TTC549 (cell line): ENCODE measurements around the gene PDE11A.
"Not testable (repeated sequence)": the region's sequence is repeated elsewhere in the genome, so short reads cannot be mapped to it uniquely, and the experiment has no call there.

Experiments used
- FAIRE-seq: peaks from 2 replicates; lab custom pipeline; 2012; peaks lifted over from hg19 to GRCh38; lab: Jason Lieb, UNC

PDE11A gene

GRCh38 chr2:178074123-178075005 lies 1.8 kb upstream of the PDE11A start:
- FAIRE-seq, result no peak

GRCh38 chr2:178072000-178072382 lies 586 bp downstream of the PDE11A start:
- FAIRE-seq, result no peak

- FAIRE-seq, result no peak
Measured at GRCh38 chr2:178070824-178071223, 1.8 kb downstream of the PDE11A start.

- no peak for FAIRE-seq
Measured at GRCh38 chr2:178069551-178069950, 3.0 kb downstream of the PDE11A start.

GRCh38 chr2:178068823-178069454 lies 3.6 kb downstream of the PDE11A start:
- FAIRE-seq, result no peak

GRCh38 chr2:178066890-178067669 lies 5.5 kb downstream of the PDE11A start:
- FAIRE-seq, result no peak

GRCh38 chr2:178066324-178066723 lies 6.3 kb downstream of the PDE11A start:
- FAIRE-seq, result no peak

GRCh38 chr2:178059681-178060080 lies 12.9 kb downstream of the PDE11A start:
- FAIRE-seq, result no peak

GRCh38 chr2:178059111-178059510 lies 13.5 kb downstream of the PDE11A start:
- no peak for FAIRE-seq

- FAIRE-seq, result no peak
Measured at GRCh38 chr2:178057179-178057680, 15.3 kb downstream of the PDE11A start.

GRCh38 chr2:178056345-178056744 lies 16.2 kb downstream of the PDE11A start:
- FAIRE-seq, result no peak

- FAIRE-seq, result not testable (repeated sequence)
Measured at GRCh38 chr2:178051257-178051656, 21.3 kb downstream of the PDE11A start.

GRCh38 chr2:178047391-178047790 lies 25.2 kb downstream of the PDE11A start:
- FAIRE-seq, result no peak

GRCh38 chr2:178044836-178045235 lies 27.7 kb downstream of the PDE11A start:
- no peak for FAIRE-seq

GRCh38 chr2:178043266-178043665 lies 29.3 kb downstream of the PDE11A start:
- no peak for FAIRE-seq

GRCh38 chr2:178033583-178033982 lies 39.0 kb downstream of the PDE11A start:
- not testable (repeated sequence) for FAIRE-seq

GRCh38 chr2:178029342-178029741 lies 43.2 kb downstream of the PDE11A start:
- FAIRE-seq, result peak; percentile 63

GRCh38 chr2:178025551-178026185 lies 46.9 kb downstream of the PDE11A start:
- FAIRE-seq, result no peak

GRCh38 chr2:178018141-178018540 lies 54.4 kb downstream of the PDE11A start:
- FAIRE-seq, result no peak

GRCh38 chr2:178016612-178017011 lies 56.0 kb downstream of the PDE11A start:
- FAIRE-seq, result no peak

GRCh38 chr2:178012639-178013038 lies 59.9 kb downstream of the PDE11A start:
- FAIRE-seq, result no peak

GRCh38 chr2:178009813-178010212 lies 62.8 kb downstream of the PDE11A start:
- no peak for FAIRE-seq
